WTC11 (cell line): ENCODE measurements around the gene ATP9A. TPM values are rescaled to one million over a fixed set of nuclear protein-coding genes. Genes with fewer than 3 reads are reported as not detected.

ENCODE experiments used
- ATAC-seq: fragments of 200-7000 bp; cut with Tn5 transposase; 2 replicates; pipeline ENCODE4 v1.10.0; 2021; ENCODE audit warnings: mild to moderate bottlenecking, moderate library complexity
- CTCF ChIA-PET: fragments of 300-600 bp; sonication (Branson Sonifier 250); formaldehyde crosslinking; loops from one replicate; lab custom pipeline; 2021; ENCODE audit warnings: antibody characterized with exemption; lab: Charles Lee
- POLR2A ChIA-PET: fragments of 350-600 bp; sonication (Branson Sonifier 250); formaldehyde crosslinking; loops from one replicate; lab custom pipeline; 2021; ENCODE audit warnings: antibody characterized with exemption; lab: Charles Lee
- DNase-seq: peaks from one replicate; pipeline ENCODE4 v3.0.0; 2021; ENCODE audit warnings: low spot score
- H3K27ac Mint-ChIP-seq: 2 replicates; pipeline ENCODE4 v1.8.0; 2021; ENCODE audit warnings: mixed read lengths
- H3K27me3 Mint-ChIP-seq: 2 replicates; pipeline ENCODE4 v1.8.0; 2021; ENCODE audit warnings: low read depth, mild to moderate bottlenecking, moderate library complexity, mixed read lengths
- H3K36me3 Mint-ChIP-seq: 2 replicates; pipeline ENCODE4 v1.8.0; 2021; ENCODE audit warnings: mixed read lengths
- H3K4me1 Mint-ChIP-seq: 2 replicates; pipeline ENCODE4 v1.8.0; 2022; ENCODE audit warnings: mixed read lengths
- H3K4me3 Mint-ChIP-seq: 2 replicates; pipeline ENCODE4 v1.8.0; 2021; ENCODE audit warnings: mild to moderate bottlenecking, moderate library complexity, mixed read lengths
- H3K9me3 Mint-ChIP-seq: 2 replicates; pipeline ENCODE4 v1.8.0; 2021; ENCODE audit warnings: mixed read lengths
- ATF1 ChIP-seq: sonication (generic); formaldehyde crosslinking; IDR thresholded peaks from 2 replicates; pipeline ENCODE4 v1.8.1; 2023; ENCODE audit warnings: mild to moderate bottlenecking, moderate library complexity, missing genetic modification reagents
- ATF2 ChIP-seq: sonication (generic); formaldehyde crosslinking; IDR thresholded peaks from 2 replicates; pipeline ENCODE4 v1.8.1; 2022; ENCODE audit warnings: low read depth, missing genetic modification reagents, borderline replicate concordance
- ATF3 ChIP-seq: sonication (generic); formaldehyde crosslinking; conservative IDR thresholded peaks from 2 replicates; pipeline ENCODE4 v1.8.1; 2022; ENCODE audit warnings: mild to moderate bottlenecking, missing genetic modification reagents
- CBFB ChIP-seq: sonication (generic); formaldehyde crosslinking; IDR thresholded peaks from 2 replicates; pipeline ENCODE4 v1.8.1; 2022; ENCODE audit warnings: mild to moderate bottlenecking, low read depth, missing genetic modification reagents
- EMX1 ChIP-seq: fragments of 250-450 bp; sonication (Bioruptor Pico); IDR thresholded peaks from 2 replicates; pipeline ENCODE4 v1.8.0; 2021; ENCODE audit warnings: mild to moderate bottlenecking
- ESRRA ChIP-seq: sonication (generic); formaldehyde crosslinking; IDR thresholded peaks from 2 replicates; pipeline ENCODE4 v1.8.1; 2022; ENCODE audit warnings: mild to moderate bottlenecking, missing genetic modification reagents, borderline replicate concordance
- FOXP1 ChIP-seq: sonication (generic); formaldehyde crosslinking; IDR thresholded peaks from 2 replicates; pipeline ENCODE4 v1.8.0; 2022; ENCODE audit warnings: missing genetic modification reagents, mild to moderate bottlenecking, moderate library complexity, borderline replicate concordance
- FOXP4 ChIP-seq: sonication (generic); formaldehyde crosslinking; IDR thresholded peaks from 2 replicates; pipeline ENCODE4 v1.8.0; 2022; ENCODE audit warnings: mild to moderate bottlenecking, missing genetic modification reagents
- GTF2I ChIP-seq: fragments of 250-450 bp; sonication (Bioruptor Pico); conservative IDR thresholded peaks from 2 replicates; pipeline ENCODE4 v1.4.0; 2021; ENCODE audit warnings: mild to moderate bottlenecking
- HMGA2 ChIP-seq: fragments of 250-450 bp; sonication (Bioruptor Pico); IDR thresholded peaks from 2 replicates; pipeline ENCODE4 v1.4.0; 2021; ENCODE audit warnings: mild to moderate bottlenecking, moderate library complexity
- NR2C2 ChIP-seq: sonication (generic); formaldehyde crosslinking; IDR thresholded peaks from 2 replicates; pipeline ENCODE4 v1.8.0; 2022; ENCODE audit warnings: mild to moderate bottlenecking, missing genetic modification reagents
- SMAD4 ChIP-seq: sonication (generic); formaldehyde crosslinking; IDR thresholded peaks from 2 replicates; pipeline ENCODE4 v1.8.0; 2022; ENCODE audit warnings: mild to moderate bottlenecking, missing genetic modification reagents
- TP53 ChIP-seq: sonication (generic); formaldehyde crosslinking; IDR thresholded peaks from 2 replicates; pipeline ENCODE4 v1.8.1; 2023; ENCODE audit warnings: mild to moderate bottlenecking, missing genetic modification reagents
- ZNF671 ChIP-seq: fragments of 250-450 bp; sonication (Bioruptor Pico); IDR thresholded peaks from 2 replicates; pipeline ENCODE4 v1.8.0; 2021; ENCODE audit warnings: mild to moderate bottlenecking
- total RNA-seq: library from RNA; stranded (reverse); gene quantifications from 3 replicates; pipeline ENCODE4 v1.2.3, GENCODE V29; 2021
- TF ChIP-seq, protein P1 (sequence below): sonication (generic); formaldehyde crosslinking; IDR thresholded peaks from 2 replicates; pipeline ENCODE4 v1.8.0; 2022; ENCODE audit warnings: missing genetic modification reagents
- TF ChIP-seq, protein P2 (sequence below): fragments of 250-450 bp; sonication (Bioruptor Pico); IDR thresholded peaks from 2 replicates; pipeline ENCODE4 v1.9.0; 2021; ENCODE audit warnings: moderate library complexity, mild to moderate bottlenecking, inconsistent platforms, borderline replicate concordance
- TF ChIP-seq, protein P3 (sequence below): sonication (generic); formaldehyde crosslinking; IDR thresholded peaks from 2 replicates; pipeline ENCODE4 v1.8.1; 2023; ENCODE audit warnings: mild to moderate bottlenecking, moderate library complexity, missing genetic modification reagents

The ATP9A gene
- total RNA-seq, 1 experiment from 2014 or later = 5.0 TPM

GRCh38 chr20:51679254-51679921 lies 88.8 kb downstream of the ATP9A start (continued):
- TF ChIP-seq, protein P1, sequence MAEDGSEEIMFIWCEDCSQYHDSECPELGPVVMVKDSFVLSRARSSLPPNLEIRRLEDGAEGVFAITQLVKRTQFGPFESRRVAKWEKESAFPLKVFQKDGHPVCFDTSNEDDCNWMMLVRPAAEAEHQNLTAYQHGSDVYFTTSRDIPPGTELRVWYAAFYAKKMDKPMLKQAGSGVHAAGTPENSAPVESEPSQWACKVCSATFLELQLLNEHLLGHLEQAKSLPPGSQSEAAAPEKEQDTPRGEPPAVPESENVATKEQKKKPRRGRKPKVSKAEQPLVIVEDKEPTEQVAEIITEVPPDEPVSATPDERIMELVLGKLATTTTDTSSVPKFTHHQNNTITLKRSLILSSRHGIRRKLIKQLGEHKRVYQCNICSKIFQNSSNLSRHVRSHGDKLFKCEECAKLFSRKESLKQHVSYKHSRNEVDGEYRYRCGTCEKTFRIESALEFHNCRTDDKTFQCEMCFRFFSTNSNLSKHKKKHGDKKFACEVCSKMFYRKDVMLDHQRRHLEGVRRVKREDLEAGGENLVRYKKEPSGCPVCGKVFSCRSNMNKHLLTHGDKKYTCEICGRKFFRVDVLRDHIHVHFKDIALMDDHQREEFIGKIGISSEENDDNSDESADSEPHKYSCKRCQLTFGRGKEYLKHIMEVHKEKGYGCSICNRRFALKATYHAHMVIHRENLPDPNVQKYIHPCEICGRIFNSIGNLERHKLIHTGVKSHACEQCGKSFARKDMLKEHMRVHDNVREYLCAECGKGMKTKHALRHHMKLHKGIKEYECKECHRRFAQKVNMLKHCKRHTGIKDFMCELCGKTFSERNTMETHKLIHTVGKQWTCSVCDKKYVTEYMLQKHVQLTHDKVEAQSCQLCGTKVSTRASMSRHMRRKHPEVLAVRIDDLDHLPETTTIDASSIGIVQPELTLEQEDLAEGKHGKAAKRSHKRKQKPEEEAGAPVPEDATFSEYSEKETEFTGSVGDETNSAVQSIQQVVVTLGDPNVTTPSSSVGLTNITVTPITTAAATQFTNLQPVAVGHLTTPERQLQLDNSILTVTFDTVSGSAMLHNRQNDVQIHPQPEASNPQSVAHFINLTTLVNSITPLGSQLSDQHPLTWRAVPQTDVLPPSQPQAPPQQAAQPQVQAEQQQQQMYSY = no peak
- TF ChIP-seq GTF2I (CRISPR knock-in tag) (no peak), ATF1 (CRISPR knock-in tag) (no peak), ESRRA (CRISPR knock-in tag) (no peak)

GRCh38 chr20:51678026-51678697 lies 90.0 kb downstream of the ATP9A start:
- TF ChIP-seq ATF3 (no peak), SMAD4 (CRISPR knock-in tag) (no peak), ESRRA (CRISPR knock-in tag) (no peak), FOXP4 (CRISPR knock-in tag) (no peak), FOXP1 (no peak), HMGA2 (CRISPR knock-in tag) (no peak)
- no peaks in the 10 kb centered on the region for H3K27me3 Mint-ChIP-seq
- no peak overlapping the region for H3K4me3 Mint-ChIP-seq
- H3K4me1 Mint-ChIP-seq = peaks cover 13% of the 10 kb centered on the region
- no peak overlapping the region for H3K27ac Mint-ChIP-seq
- no peak; the same call in 1 of the 2 replicates for ATAC-seq
- ChIA-PET CTCF (interaction anchor here (1.5 kb wide), 1 partner anchor 23 kb away, joined by 3 read pairs; no protein-coding TSS in a partner anchor), POLR2A (no interaction called here)
- DNase-seq = no peak
- H3K36me3 Mint-ChIP-seq = no peaks in the 10 kb centered on the region
- H3K9me3 Mint-ChIP-seq = no peaks in the 10 kb centered on the region

GRCh38 chr20:51668947-51669346 lies 99.2 kb downstream of the ATP9A start:
- ATAC-seq = no peak
- H3K27me3 Mint-ChIP-seq = no peaks in the 10 kb centered on the region
- no peaks in the 10 kb centered on the region for H3K36me3 Mint-ChIP-seq
- H3K4me1 Mint-ChIP-seq = peaks cover 9% of the 10 kb centered on the region; the same call in 1 of the 2 replicates
- POLR2A ChIA-PET = no interaction called here
- H3K9me3 Mint-ChIP-seq = no peaks in the 10 kb centered on the region
- peak overlapping the region; percentile 34; the same call in 1 of the 2 replicates for H3K27ac Mint-ChIP-seq
- no peak overlapping the region for H3K4me3 Mint-ChIP-seq
- no peak for TF ChIP-seq SMAD4 (CRISPR knock-in tag)
- TF ChIP-seq EMX1 (CRISPR knock-in tag) = no peak
- no peak for TF ChIP-seq GTF2I (CRISPR knock-in tag)
- no peak for TF ChIP-seq ZNF671 (CRISPR knock-in tag)
- TF ChIP-seq CBFB = no peak
- TF ChIP-seq, protein P2, sequence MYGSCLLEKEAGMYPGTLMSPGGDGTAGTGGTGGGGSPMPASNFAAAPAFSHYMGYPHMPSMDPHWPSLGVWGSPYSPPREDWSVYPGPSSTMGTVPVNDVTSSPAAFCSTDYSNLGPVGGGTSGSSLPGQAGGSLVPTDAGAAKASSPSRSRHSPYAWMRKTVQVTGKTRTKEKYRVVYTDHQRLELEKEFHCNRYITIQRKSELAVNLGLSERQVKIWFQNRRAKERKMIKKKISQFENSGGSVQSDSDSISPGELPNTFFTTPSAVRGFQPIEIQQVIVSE (CRISPR knock-in tag) = no peak
- TF ChIP-seq, protein P3, sequence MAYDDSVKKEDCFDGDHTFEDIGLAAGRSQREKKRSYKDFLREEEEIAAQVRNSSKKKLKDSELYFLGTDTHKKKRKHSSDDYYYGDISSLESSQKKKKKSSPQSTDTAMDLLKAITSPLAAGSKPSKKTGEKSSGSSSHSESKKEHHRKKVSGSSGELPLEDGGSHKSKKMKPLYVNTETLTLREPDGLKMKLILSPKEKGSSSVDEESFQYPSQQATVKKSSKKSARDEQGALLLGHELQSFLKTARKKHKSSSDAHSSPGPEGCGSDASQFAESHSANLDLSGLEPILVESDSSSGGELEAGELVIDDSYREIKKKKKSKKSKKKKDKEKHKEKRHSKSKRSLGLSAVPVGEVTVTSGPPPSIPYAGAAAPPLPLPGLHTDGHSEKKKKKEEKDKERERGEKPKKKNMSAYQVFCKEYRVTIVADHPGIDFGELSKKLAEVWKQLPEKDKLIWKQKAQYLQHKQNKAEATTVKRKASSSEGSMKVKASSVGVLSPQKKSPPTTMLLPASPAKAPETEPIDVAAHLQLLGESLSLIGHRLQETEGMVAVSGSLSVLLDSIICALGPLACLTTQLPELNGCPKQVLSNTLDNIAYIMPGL = no peak
- TF ChIP-seq ATF2 (CRISPR knock-in tag) = no peak
- TF ChIP-seq TP53 (CRISPR knock-in tag) = no peak
- TF ChIP-seq NR2C2 (CRISPR knock-in tag) = no peak
- DNase-seq = no peak
- CTCF ChIA-PET = no interaction called here
